ENCODE results near the gene EEF1G. TPM values are rescaled to one million over a fixed set of nuclear protein-coding genes. Genes with fewer than 3 reads are reported as not detected.

Gene EEF1G
- total and polyA plus RNA-seq, 2 donors: 863 to 1,468 TPM

Small RNA genes lying within 50 kb of the gene (small RNA-seq; reads per million reads assigned to genes)
- not detected for gene AP001458.1
- gene EEF1G: not detected
- gene MIR6747: 0.33 reads per million, percentile 16 among the genes with 10 or more reads in this experiment

Other genes with a start within 250 kb of the EEF1G start
- gene ASRGL1, start 236.4 kb downstream of the EEF1G start, total RNA-seq: 5.1 TPM
- 7.0 TPM for gene ASRGL1, start 236.4 kb downstream of the EEF1G start, polyA plus RNA-seq
- gene SCGB1A1, start 154.9 kb downstream of the EEF1G start, total RNA-seq: 9.5 TPM
- not detected for gene SCGB1A1, start 154.9 kb downstream of the EEF1G start, polyA plus RNA-seq
- gene AHNAK, start 27.1 kb downstream of the EEF1G start, total RNA-seq: 554 TPM
- gene AHNAK, start 27.1 kb downstream of the EEF1G start, polyA plus RNA-seq: 200 TPM
- gene TUT1, start 17.6 kb upstream of the EEF1G start, total RNA-seq: 5.1 TPM
- 14.3 TPM for gene TUT1, start 17.6 kb upstream of the EEF1G start, polyA plus RNA-seq
- 75.2 TPM for gene MTA2, start 28.0 kb upstream of the EEF1G start, total RNA-seq
- gene MTA2, start 28.0 kb upstream of the EEF1G start, polyA plus RNA-seq: 52.8 TPM
- gene EML3, start 38.9 kb upstream of the EEF1G start, total RNA-seq: 12.9 TPM
- gene EML3, start 38.9 kb upstream of the EEF1G start, polyA plus RNA-seq: 47.7 TPM
- 1.3 TPM for gene ROM1, start 39.4 kb upstream of the EEF1G start, total RNA-seq
- 18.9 TPM for gene ROM1, start 39.4 kb upstream of the EEF1G start, polyA plus RNA-seq
- gene B3GAT3, start 48.1 kb upstream of the EEF1G start, total RNA-seq: 9.7 TPM
- gene B3GAT3, start 48.1 kb upstream of the EEF1G start, polyA plus RNA-seq: 37.7 TPM
- 93.9 TPM for gene GANAB, start 72.7 kb upstream of the EEF1G start, total RNA-seq
- 152 TPM for gene GANAB, start 72.7 kb upstream of the EEF1G start, polyA plus RNA-seq
- 7.9 TPM for gene INTS5, start 79.4 kb upstream of the EEF1G start, total RNA-seq
- gene INTS5, start 79.4 kb upstream of the EEF1G start, polyA plus RNA-seq: 16.6 TPM
- gene C11orf98, start 91.3 kb upstream of the EEF1G start, total RNA-seq: 10.9 TPM
- gene C11orf98, start 91.3 kb upstream of the EEF1G start, polyA plus RNA-seq: 72.1 TPM
- 5.0 TPM for gene CSKMT, start 91.4 kb upstream of the EEF1G start, total RNA-seq
- gene CSKMT, start 91.4 kb upstream of the EEF1G start, polyA plus RNA-seq: 9.5 TPM
- gene UQCC3, start 97.8 kb upstream of the EEF1G start, total RNA-seq: 3.4 TPM
- 13.3 TPM for gene UQCC3, start 97.8 kb upstream of the EEF1G start, polyA plus RNA-seq
- gene LBHD1, start 98.4 kb upstream of the EEF1G start, total RNA-seq: 3.1 TPM
- 2.8 TPM for gene LBHD1, start 98.4 kb upstream of the EEF1G start, polyA plus RNA-seq
- gene UBXN1, start 105.2 kb upstream of the EEF1G start, total RNA-seq: 34.5 TPM
- 206 TPM for gene UBXN1, start 105.2 kb upstream of the EEF1G start, polyA plus RNA-seq
- gene LRRN4CL, start 115.6 kb upstream of the EEF1G start, total RNA-seq: 10.9 TPM
- gene LRRN4CL, start 115.6 kb upstream of the EEF1G start, polyA plus RNA-seq: 16.7 TPM
- gene BSCL2, start 133.5 kb upstream of the EEF1G start, total RNA-seq: 25.6 TPM
- gene BSCL2, start 133.5 kb upstream of the EEF1G start, polyA plus RNA-seq: 52.6 TPM
- 0.37 TPM for gene GNG3, start 133.8 kb upstream of the EEF1G start, total RNA-seq
- 0.96 TPM for gene GNG3, start 133.8 kb upstream of the EEF1G start, polyA plus RNA-seq
- 25.9 TPM for gene HNRNPUL2, start 153.6 kb upstream of the EEF1G start, total RNA-seq
- gene HNRNPUL2, start 153.6 kb upstream of the EEF1G start, polyA plus RNA-seq: 50.4 TPM
- gene TTC9C, start 154.6 kb upstream of the EEF1G start, total RNA-seq: 35.6 TPM
- gene TTC9C, start 154.6 kb upstream of the EEF1G start, polyA plus RNA-seq: 27.3 TPM
- 10.5 TPM for gene ZBTB3, start 180.3 kb upstream of the EEF1G start, total RNA-seq
- gene ZBTB3, start 180.3 kb upstream of the EEF1G start, polyA plus RNA-seq: 3.2 TPM
- gene POLR2G, start 187.7 kb upstream of the EEF1G start, total RNA-seq: 46.4 TPM
- gene POLR2G, start 187.7 kb upstream of the EEF1G start, polyA plus RNA-seq: 107 TPM
- 8.5 TPM for gene TAF6L, start 197.5 kb upstream of the EEF1G start, total RNA-seq
- gene TAF6L, start 197.5 kb upstream of the EEF1G start, polyA plus RNA-seq: 21.9 TPM
- gene TMEM179B, start 213.5 kb upstream of the EEF1G start, total RNA-seq: 26.2 TPM
- 64.1 TPM for gene TMEM179B, start 213.5 kb upstream of the EEF1G start, polyA plus RNA-seq
- gene TMEM223, start 218.1 kb upstream of the EEF1G start, total RNA-seq: 16.7 TPM
- 21.3 TPM for gene TMEM223, start 218.1 kb upstream of the EEF1G start, polyA plus RNA-seq
- 32.4 TPM for gene NXF1, start 231.5 kb upstream of the EEF1G start, total RNA-seq
- 103 TPM for gene NXF1, start 231.5 kb upstream of the EEF1G start, polyA plus RNA-seq

Measured in urinary bladder (tissue), 2 donors.